T-helper 17 cell (primary cell): ENCODE data around the gene ZBTB9. TPM values are rescaled to one million over a fixed set of nuclear protein-coding genes. Genes with fewer than 3 reads are reported as not detected.

Experiments used
- total RNA-seq, 4 donors: library from RNA in 2 of 4; stranded (reverse) in 2 of 4; gene quantifications; one replicate each; pipeline ENCODE4 v1.2.3 and lab custom pipeline; 2022 to 2026

Gene ZBTB9
- total RNA-seq, 2 donors from 2014 or later, result 3.9 to 4.4 TPM

Other genes starting within 250 kb of the ZBTB9 start
- gene HSD17B8, start 249.9 kb upstream of the ZBTB9 start, total RNA-seq, result 10 to 100 TPM in 1 of 2 donors, 1 to 10 TPM in 1; 7.6 to 11.9 TPM
- 10 to 100 TPM; 27.9 to 28.2 TPM for gene RING1, start 246.1 kb upstream of the ZBTB9 start, total RNA-seq
- 10 to 100 TPM; 66.5 to 68.3 TPM for gene VPS52, start 182.7 kb upstream of the ZBTB9 start, total RNA-seq
- 1,000 to 10,000 TPM; 4,373 to 4,641 TPM for gene RPS18, start 182.5 kb upstream of the ZBTB9 start, total RNA-seq
- gene B3GALT4, start 177.5 kb upstream of the ZBTB9 start, total RNA-seq, result 10 to 100 TPM; 10.1 to 13.0 TPM
- 10 to 100 TPM; 32.1 to 38.6 TPM for gene WDR46, start 165.3 kb upstream of the ZBTB9 start, total RNA-seq
- 10 to 100 TPM; 16.5 to 25.7 TPM for gene PFDN6, start 165.0 kb upstream of the ZBTB9 start, total RNA-seq
- 10 to 100 TPM; 42.1 to 56.2 TPM for gene RGL2, start 155.6 kb upstream of the ZBTB9 start, total RNA-seq
- 100 to 1,000 TPM; 269 to 344 TPM for gene TAPBP, start 140.5 kb upstream of the ZBTB9 start, total RNA-seq
- gene ZBTB22, start 136.8 kb upstream of the ZBTB9 start, total RNA-seq, result 10 to 100 TPM; 17.1 to 20.2 TPM
- gene DAXX, start 131.6 kb upstream of the ZBTB9 start, total RNA-seq, result 10 to 100 TPM; 34.5 to 49.0 TPM
- gene KIFC1, start 62.8 kb upstream of the ZBTB9 start, total RNA-seq, result 1 to 10 TPM; 1.3 to 3.7 TPM
- gene PHF1, start 43.6 kb upstream of the ZBTB9 start, total RNA-seq, result 100 to 1,000 TPM; 448 to 472 TPM
- gene CUTA, start 36.5 kb upstream of the ZBTB9 start, total RNA-seq, result 100 to 1,000 TPM; 195 to 196 TPM
- 10 to 100 TPM; 82.3 to 83.9 TPM for gene SYNGAP1, start 34.5 kb upstream of the ZBTB9 start, total RNA-seq
- gene BAK1, start 125.7 kb downstream of the ZBTB9 start, total RNA-seq, result 10 to 100 TPM; 27.7 to 34.6 TPM
- 10 to 100 TPM; 48.1 to 48.3 TPM for gene ITPR3, start 166.7 kb downstream of the ZBTB9 start, total RNA-seq